Muscle of leg (tissue), 11 donors: ENCODE data around the gene SH3BP5. TPM values are rescaled to one million over a fixed set of nuclear protein-coding genes. Genes with fewer than 3 reads are reported as not detected.

Experiments
- DNase-seq: peaks from one replicate; pipeline ENCODE4 v3.0.0; 2013
- H3K27ac ChIP-seq: one replicate; pipeline ENCODE4 v1.5.1; 2013; ENCODE audit warnings: mild to moderate bottlenecking, low read length, control low read depth
- H3K27me3 ChIP-seq: one replicate; pipeline ENCODE4 v1.6.1; 2013; ENCODE audit warnings: low read length; ENCODE audit not compliant: control insufficient read depth, insufficient read depth
- H3K36me3 ChIP-seq: one replicate; pipeline ENCODE4 v1.6.1; 2013; ENCODE audit warnings: low read length; ENCODE audit not compliant: control insufficient read depth, insufficient read depth
- H3K4me1 ChIP-seq: one replicate; pipeline ENCODE4 v1.6.1; 2013; ENCODE audit warnings: low read length; ENCODE audit not compliant: control insufficient read depth, insufficient read depth
- H3K4me3 ChIP-seq: one replicate; pipeline ENCODE4 v1.5.1; 2013; ENCODE audit warnings: low read length, control low read depth
- H3K9me3 ChIP-seq: replicated peaks from 2 replicates; pipeline ENCODE4 v1.6.1; 2013; ENCODE audit warnings: low read depth, low read length; ENCODE audit not compliant: control insufficient read depth
- WGBS: methylation state at CpG from one replicate; pipeline ENCODE4 v1.1.5; 2013; ENCODE audit warnings: missing lambda C conversion rate; ENCODE audit not compliant: insufficient coverage; 5-methylcytosine and 5-hydroxymethylcytosine counted together
- polyA plus RNA-seq, 8 donors: library from polyadenylated mRNA; unstranded; fragments of 120-200 nt; gene quantifications; one replicate each; pipeline versions ENCODE4 v1.2.1 to v1.2.3, GENCODE V29; 2013; ENCODE audit warnings: inconsistent platforms in 1 of 8, low replicate concordance in 1 of 8; ENCODE audit not compliant: insufficient read length in 8 of 8, insufficient read depth in 1 of 8
- total RNA-seq: library from RNA; stranded (reverse); fragments of 120-200 nt; gene quantifications from one replicate; pipeline ENCODE4 v1.2.4, GENCODE V29; 2013

Gene SH3BP5
- total and polyA plus RNA-seq, 9 donors: 23.7 to 48.4 (median 31.8) TPM

DNA sequence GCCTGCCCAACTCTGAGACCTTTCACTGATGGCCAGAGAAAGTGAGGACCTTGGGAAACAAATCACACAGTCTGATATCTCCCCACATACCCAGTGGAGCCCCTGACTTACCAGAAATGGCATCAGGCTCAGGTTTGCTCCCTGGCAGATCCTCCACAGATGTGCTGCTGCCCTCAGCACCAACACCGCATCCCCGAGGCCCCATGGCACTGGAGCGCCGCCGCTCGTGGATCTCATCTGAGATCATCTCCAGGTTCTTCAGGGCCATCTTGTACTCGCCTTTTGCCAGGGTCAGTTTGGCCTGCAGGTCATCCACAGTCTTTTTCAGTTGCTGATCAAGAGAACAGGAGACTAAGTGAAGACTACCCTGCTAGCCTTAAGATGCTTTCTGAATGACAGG is 73.7 kb downstream of the SH3BP5 start:
- Histone ChIP-seq H3K4me1 (peaks cover 14% of the 10 kb centered on the region), H3K27me3 (no peaks in the 10 kb centered on the region), H3K9me3 (no peaks in the 10 kb centered on the region), H3K36me3 (peaks cover 60% of the 10 kb centered on the region), H3K27ac (no peak overlapping the region), H3K4me3 (no peak overlapping the region)
- 100% methylated on average over 7 of the region's 7 CpGs for WGBS
- DNase-seq: no peak

GRCh38 chr3:15256861-15257341 is 75.5 kb downstream of the SH3BP5 start:
- DNase-seq: peak; percentile 51

GRCh38 chr3:15255215-15255614 is 77.2 kb downstream of the SH3BP5 start:
- H3K36me3 ChIP-seq: peaks cover 64% of the 10 kb centered on the region
- no peak for DNase-seq
- 100% methylated on average over 1 of the region's 2 CpGs for WGBS

More at GRCh38 chr3:15256861-15257341, 75.5 kb downstream of the SH3BP5 start:
- Histone ChIP-seq H3K27ac (peak overlapping the region; percentile 53), H3K4me1 (peaks cover 14% of the 10 kb centered on the region), H3K36me3 (peaks cover 69% of the 10 kb centered on the region), H3K27me3 (no peaks in the 10 kb centered on the region), H3K9me3 (no peaks in the 10 kb centered on the region), H3K4me3 (no peak overlapping the region)
- WGBS: 77% methylated on average over 7 of the region's 8 CpGs

GRCh38 chr3:15253023-15253697 is 79.2 kb downstream of the SH3BP5 start:
- WGBS: 85% methylated on average over 3 of the region's 7 CpGs
- no peak overlapping the region for H3K4me3 ChIP-seq
- no peak for DNase-seq
- H3K27me3 ChIP-seq: no peaks in the 10 kb centered on the region
- peaks cover 57% of the 10 kb centered on the region for H3K36me3 ChIP-seq
- H3K4me1 ChIP-seq: peaks cover 14% of the 10 kb centered on the region
- H3K9me3 ChIP-seq: no peaks in the 10 kb centered on the region
- no peak overlapping the region for H3K27ac ChIP-seq

More at GRCh38 chr3:15255215-15255614, 77.2 kb downstream of the SH3BP5 start:
- H3K4me1 ChIP-seq: peaks cover 14% of the 10 kb centered on the region
- no peaks in the 10 kb centered on the region for H3K27me3 ChIP-seq
- H3K27ac ChIP-seq: no peak overlapping the region
- no peak overlapping the region for H3K4me3 ChIP-seq
- no peaks in the 10 kb centered on the region for H3K9me3 ChIP-seq

- Histone ChIP-seq H3K27ac (no peak overlapping the region), H3K4me3 (no peak overlapping the region), H3K27me3 (no peaks in the 10 kb centered on the region), H3K4me1 (no peaks in the 10 kb centered on the region), H3K9me3 (no peaks in the 10 kb centered on the region), H3K36me3 (peaks cover 35% of the 10 kb centered on the region)
- DNase-seq: no peak
- 100% methylated on average over 1 of the region's 2 CpGs for WGBS
These were observed 86.2 kb downstream of the SH3BP5 start for GRCh38 chr3:15246186-15246585.

- Histone ChIP-seq H3K36me3 (peaks cover 34% of the 10 kb centered on the region), H3K4me1 (no peaks in the 10 kb centered on the region), H3K4me3 (no peak overlapping the region), H3K27ac (no peak overlapping the region), H3K9me3 (no peaks in the 10 kb centered on the region), H3K27me3 (no peaks in the 10 kb centered on the region)
- no peak for DNase-seq
- WGBS: 60% methylated on average over 1 of the region's 5 CpGs
These were observed 88.4 kb downstream of the SH3BP5 start for GRCh38 chr3:15243822-15244482.

DNA sequence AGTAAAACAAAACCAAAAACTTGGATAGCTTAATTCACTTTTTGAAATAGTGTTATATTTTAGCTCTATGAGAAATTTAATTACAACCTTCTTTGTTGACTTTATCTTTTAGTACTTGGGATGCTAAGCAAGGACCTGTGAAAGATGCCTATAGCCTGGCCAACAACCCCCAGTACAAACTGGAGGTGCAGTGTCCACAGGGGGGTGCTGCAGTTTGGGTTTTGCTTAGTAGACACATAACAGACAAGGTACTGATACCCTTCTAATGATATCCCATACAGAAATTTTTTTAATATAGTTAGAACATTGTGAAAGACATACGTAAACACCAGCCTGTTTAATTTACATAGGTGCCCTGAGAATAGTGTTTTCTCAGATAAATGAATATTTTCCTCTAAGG is 91.0 kb downstream of the SH3BP5 start:
- no peaks in the 10 kb centered on the region for H3K9me3 ChIP-seq
- no CpG with 5 or more reads among the region's 1 CpG for WGBS
- H3K4me3 ChIP-seq: no peak overlapping the region
- H3K36me3 ChIP-seq: peaks cover 37% of the 10 kb centered on the region
- no peak for DNase-seq
- no peak overlapping the region for H3K27ac ChIP-seq
- no peaks in the 10 kb centered on the region for H3K27me3 ChIP-seq
- H3K4me1 ChIP-seq: no peaks in the 10 kb centered on the region

DNA sequence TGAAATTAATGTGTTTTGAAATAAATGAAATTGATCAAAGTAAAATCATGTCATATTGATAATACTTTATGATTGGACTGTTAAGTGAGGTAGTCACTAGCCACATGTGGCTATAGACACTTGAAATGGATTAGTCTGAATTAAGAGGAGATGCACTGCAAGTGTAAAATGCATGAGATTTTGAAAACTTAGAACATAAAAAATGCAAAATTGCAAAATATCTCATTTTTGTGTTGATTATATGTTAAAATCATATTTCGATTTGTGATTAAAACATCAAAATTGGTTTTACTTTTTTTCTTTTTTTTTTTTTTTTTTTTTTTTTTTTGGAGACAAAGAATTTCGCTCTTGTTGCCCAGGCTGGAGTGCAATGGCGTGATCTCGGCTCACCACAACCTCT is 103.1 kb downstream of the SH3BP5 start:
- H3K27me3 ChIP-seq: no peaks in the 10 kb centered on the region
- H3K27ac ChIP-seq: no peak overlapping the region
- H3K9me3 ChIP-seq: no peaks in the 10 kb centered on the region
- WGBS: no CpG with 5 or more reads among the region's 4 CpGs
- no peaks in the 10 kb centered on the region for H3K4me1 ChIP-seq
- no peak for DNase-seq
- peaks cover 15% of the 10 kb centered on the region for H3K36me3 ChIP-seq
- H3K4me3 ChIP-seq: no peak overlapping the region

DNA sequence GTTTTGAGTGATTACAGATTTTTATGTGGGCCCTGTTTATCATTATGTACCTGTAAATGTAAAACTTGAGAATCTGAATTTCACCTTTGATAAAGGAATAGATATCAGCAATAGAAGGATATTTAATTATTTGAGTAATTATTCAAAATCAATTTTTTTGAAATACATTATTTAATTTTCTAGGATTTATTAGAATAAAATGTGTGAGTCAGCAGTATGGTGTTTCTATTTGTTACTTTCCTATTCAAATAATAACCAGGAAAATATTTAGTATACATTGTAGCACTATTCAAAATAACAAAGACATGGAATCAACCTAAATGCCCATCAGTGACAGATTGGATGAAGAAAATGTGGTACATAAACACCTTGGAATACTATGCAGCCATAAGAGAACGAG is 104.2 kb downstream of the SH3BP5 start:
- DNase-seq: no peak
- H3K27me3 ChIP-seq: no peaks in the 10 kb centered on the region
- peaks cover 15% of the 10 kb centered on the region for H3K36me3 ChIP-seq
- no peak overlapping the region for H3K27ac ChIP-seq
- WGBS: no CpG with 5 or more reads among the region's 1 CpG
- no peaks in the 10 kb centered on the region for H3K9me3 ChIP-seq
- no peak overlapping the region for H3K4me3 ChIP-seq
- H3K4me1 ChIP-seq: no peaks in the 10 kb centered on the region

GRCh38 chr3:15223685-15224572 is 108.5 kb downstream of the SH3BP5 start:
- no CpG with 5 or more reads among the region's 7 CpGs for WGBS
- no peaks in the 10 kb centered on the region for H3K4me1 ChIP-seq
- H3K36me3 ChIP-seq: peaks cover 31% of the 10 kb centered on the region
- H3K4me3 ChIP-seq: no peak overlapping the region
- no peak overlapping the region for H3K27ac ChIP-seq
- no peaks in the 10 kb centered on the region for H3K9me3 ChIP-seq
- no peaks in the 10 kb centered on the region for H3K27me3 ChIP-seq
- DNase-seq: no peak
